ENCODE data around the gene MMP26. TPM values are rescaled to one million over a fixed set of nuclear protein-coding genes. Genes with fewer than 3 reads are reported as not detected.

Gene MMP26
- total RNA-seq, 1 donor: not detected

- Histone ChIP-seq H3K4me3 (ENCODE audit: insufficient read depth, low read length) (no peak overlapping the region), H3K9me3 (ENCODE audit: low read depth, low read length) (no peaks in the 10 kb centered on the region), H3K79me2 (ENCODE audit: insufficient read depth, low read length) (no peaks in the 10 kb centered on the region), H3K36me3 (ENCODE audit: insufficient read depth, low read length) (no peaks in the 10 kb centered on the region), H3K27ac (ENCODE audit: low read depth, low read length) (no peak overlapping the region), H3K27me3 (ENCODE audit: insufficient read depth, low read length) (no peaks in the 10 kb centered on the region), H4K20me1 (ENCODE audit: insufficient read depth, low read length) (no peaks in the 10 kb centered on the region), H3K4me2 (ENCODE audit: insufficient read depth, low read length) (no peak overlapping the region), H2AFZ (ENCODE audit: low read length) (no peak overlapping the region), H3K4me1 (ENCODE audit: insufficient read depth, low read length) (no peaks in the 10 kb centered on the region)
- TF ChIP-seq CTCF (IDR thresholded peaks at IDR 0.05; ENCODE audit: extremely low read depth, low read depth, low read length): no peak
- no peak for DNase-seq (ENCODE audit: insufficient read length, low spot score, missing footprints)
Measured at GRCh38 chr11:4664786-4665185, 39.8 kb upstream of the MMP26 start.

- H3K9me3 ChIP-seq (ENCODE audit: low read depth, low read length): no peaks in the 10 kb centered on the region
- no peak for TF ChIP-seq CTCF (IDR thresholded peaks at IDR 0.05; ENCODE audit: extremely low read depth, low read depth, low read length)
- H4K20me1 ChIP-seq (ENCODE audit: insufficient read depth, low read length): no peaks in the 10 kb centered on the region
- DNase-seq (ENCODE audit: insufficient read length, low spot score, missing footprints): no peak
- no peaks in the 10 kb centered on the region for H3K27me3 ChIP-seq (ENCODE audit: insufficient read depth, low read length)
- no peak overlapping the region for H3K4me2 ChIP-seq (ENCODE audit: insufficient read depth, low read length)
- H3K4me1 ChIP-seq (ENCODE audit: insufficient read depth, low read length): no peaks in the 10 kb centered on the region
- H3K79me2 ChIP-seq (ENCODE audit: insufficient read depth, low read length): no peaks in the 10 kb centered on the region
- H3K27ac ChIP-seq (ENCODE audit: low read depth, low read length): no peak overlapping the region
- H3K36me3 ChIP-seq (ENCODE audit: insufficient read depth, low read length): no peaks in the 10 kb centered on the region
- H3K4me3 ChIP-seq (ENCODE audit: insufficient read depth, low read length): no peak overlapping the region
- H2AFZ ChIP-seq (ENCODE audit: low read length): no peak overlapping the region
Measured at GRCh38 chr11:4665424-4665823, 39.2 kb upstream of the MMP26 start.

- Histone ChIP-seq H3K4me1 (ENCODE audit: insufficient read depth, low read length) (no peaks in the 10 kb centered on the region), H3K27me3 (ENCODE audit: insufficient read depth, low read length) (no peaks in the 10 kb centered on the region), H2AFZ (ENCODE audit: low read length) (no peak overlapping the region), H3K79me2 (ENCODE audit: insufficient read depth, low read length) (no peaks in the 10 kb centered on the region), H3K4me2 (ENCODE audit: insufficient read depth, low read length) (no peak overlapping the region), H3K4me3 (ENCODE audit: insufficient read depth, low read length) (no peak overlapping the region), H3K9me3 (ENCODE audit: low read depth, low read length) (no peaks in the 10 kb centered on the region), H3K36me3 (ENCODE audit: insufficient read depth, low read length) (no peaks in the 10 kb centered on the region), H3K27ac (ENCODE audit: low read depth, low read length) (no peak overlapping the region), H4K20me1 (ENCODE audit: insufficient read depth, low read length) (no peaks in the 10 kb centered on the region)
- no peak for DNase-seq (ENCODE audit: insufficient read length, low spot score, missing footprints)
- no peak for TF ChIP-seq CTCF (IDR thresholded peaks at IDR 0.05; ENCODE audit: extremely low read depth, low read depth, low read length)
Measured at GRCh38 chr11:4671741-4672140, 32.8 kb upstream of the MMP26 start.

- Histone ChIP-seq H2AFZ (ENCODE audit: low read length) (no peak overlapping the region), H3K4me2 (ENCODE audit: insufficient read depth, low read length) (no peak overlapping the region), H4K20me1 (ENCODE audit: insufficient read depth, low read length) (no peaks in the 10 kb centered on the region), H3K27ac (ENCODE audit: low read depth, low read length) (no peak overlapping the region), H3K79me2 (ENCODE audit: insufficient read depth, low read length) (no peaks in the 10 kb centered on the region), H3K36me3 (ENCODE audit: insufficient read depth, low read length) (no peaks in the 10 kb centered on the region), H3K27me3 (ENCODE audit: insufficient read depth, low read length) (no peaks in the 10 kb centered on the region), H3K4me3 (ENCODE audit: insufficient read depth, low read length) (no peak overlapping the region), H3K9me3 (ENCODE audit: low read depth, low read length) (no peaks in the 10 kb centered on the region), H3K4me1 (ENCODE audit: insufficient read depth, low read length) (no peaks in the 10 kb centered on the region)
- no peak for DNase-seq (ENCODE audit: insufficient read length, low spot score, missing footprints)
- TF ChIP-seq CTCF (IDR thresholded peaks at IDR 0.05; ENCODE audit: extremely low read depth, low read depth, low read length): no peak
Measured at GRCh38 chr11:4672470-4672869, 32.1 kb upstream of the MMP26 start.

Data from osteoblast (primary cell).